Esophagus squamous epithelium (tissue), 5 donors: ENCODE measurements around the gene TNFRSF4. TPM values are rescaled to one million over a fixed set of nuclear protein-coding genes. Genes with fewer than 3 reads are reported as not detected.

Experiments used
- DNase-seq: peaks from one replicate; lab custom pipeline; 2025; lab: John Stamatoyannopoulos, UW
- H3K27ac ChIP-seq, 4 donors: fragments of 200-600 bp; sonication (generic); one replicate each; pipeline ENCODE4 v1.5.1; 2016 to 2019; ENCODE audit warnings: mild to moderate bottlenecking in 1 of 4
- H3K27me3 ChIP-seq, 4 donors: fragments of 200-600 bp; sonication (generic); 1 replicate in 3 of 4; 2 replicates in 1 of 4; pipeline versions ENCODE4 v1.5.1 to v1.6.0; 2017 to 2021; ENCODE audit warnings: antibody characterized with exemption in 1 of 4
- H3K36me3 ChIP-seq, 3 donors: fragments of 200-600 bp; sonication (generic); one replicate each; pipeline ENCODE4 v1.5.1; 2016 to 2019
- H3K4me1 ChIP-seq, 3 donors: fragments of 200-600 bp; sonication (generic); one replicate each; pipeline ENCODE4 v1.5.1; 2017 to 2019
- H3K4me3 ChIP-seq, 4 donors: fragments of 200-600 bp; sonication (generic); 1 replicate in 3 of 4; 2 replicates in 1 of 4; pipeline ENCODE4 v1.5.1; 2016 to 2019; ENCODE audit warnings: mild to moderate bottlenecking in 2 of 4, moderate library complexity in 1 of 4
- H3K9me3 ChIP-seq, 3 donors: fragments of 200-600 bp; sonication (generic); one replicate each; pipeline ENCODE4 v1.5.1; 2016 to 2019
- POLR2A ChIP-seq, 4 donors: fragments of 450-650 bp; IDR thresholded peaks; one replicate each; pipeline ENCODE4 v1.6.1; 2017; ENCODE audit warnings: antibody characterized with exemption in 4 of 4, mild to moderate bottlenecking in 4 of 4, moderate library complexity in 3 of 4
- WGBS, 2 donors: methylation state at CpG; one replicate each; pipeline ENCODE4 v1.1.5; 2018; 5-methylcytosine and 5-hydroxymethylcytosine counted together
- intact Hi-C: fragments of 100-400 bp; cut with DNase I; formaldehyde crosslinking; loops from one replicate; pipeline ENCODE4 v1.15.0; 2022
- total RNA-seq, 4 donors: library from RNA; depleted of rRNA; stranded (reverse); fragments of >200 nt; gene quantifications; one replicate each; pipeline ENCODE4 v1.1.0, GENCODE V29; 2016
- TF ChIP-seq, protein P1 (sequence below), 6 experiments: fragments of 450-650 bp in 4 of 6; fragments of 200-600 bp in 2 of 6; sonication (generic) in 2 of 6; IDR thresholded peaks; one replicate each; pipeline ENCODE4 v1.5.1; 2016 to 2019; ENCODE audit warnings: antibody characterized with exemption in 6 of 6, mild to moderate bottlenecking in 4 of 6, moderate library complexity in 4 of 6
- donor health status: DM: yes; HTN: yes; CAD: no.

TNFRSF4 gene
- total RNA-seq, 4 donors from 2014 or later, result 0.40 to 1.3 (median 0.57) TPM; not detected in 1

DNA sequence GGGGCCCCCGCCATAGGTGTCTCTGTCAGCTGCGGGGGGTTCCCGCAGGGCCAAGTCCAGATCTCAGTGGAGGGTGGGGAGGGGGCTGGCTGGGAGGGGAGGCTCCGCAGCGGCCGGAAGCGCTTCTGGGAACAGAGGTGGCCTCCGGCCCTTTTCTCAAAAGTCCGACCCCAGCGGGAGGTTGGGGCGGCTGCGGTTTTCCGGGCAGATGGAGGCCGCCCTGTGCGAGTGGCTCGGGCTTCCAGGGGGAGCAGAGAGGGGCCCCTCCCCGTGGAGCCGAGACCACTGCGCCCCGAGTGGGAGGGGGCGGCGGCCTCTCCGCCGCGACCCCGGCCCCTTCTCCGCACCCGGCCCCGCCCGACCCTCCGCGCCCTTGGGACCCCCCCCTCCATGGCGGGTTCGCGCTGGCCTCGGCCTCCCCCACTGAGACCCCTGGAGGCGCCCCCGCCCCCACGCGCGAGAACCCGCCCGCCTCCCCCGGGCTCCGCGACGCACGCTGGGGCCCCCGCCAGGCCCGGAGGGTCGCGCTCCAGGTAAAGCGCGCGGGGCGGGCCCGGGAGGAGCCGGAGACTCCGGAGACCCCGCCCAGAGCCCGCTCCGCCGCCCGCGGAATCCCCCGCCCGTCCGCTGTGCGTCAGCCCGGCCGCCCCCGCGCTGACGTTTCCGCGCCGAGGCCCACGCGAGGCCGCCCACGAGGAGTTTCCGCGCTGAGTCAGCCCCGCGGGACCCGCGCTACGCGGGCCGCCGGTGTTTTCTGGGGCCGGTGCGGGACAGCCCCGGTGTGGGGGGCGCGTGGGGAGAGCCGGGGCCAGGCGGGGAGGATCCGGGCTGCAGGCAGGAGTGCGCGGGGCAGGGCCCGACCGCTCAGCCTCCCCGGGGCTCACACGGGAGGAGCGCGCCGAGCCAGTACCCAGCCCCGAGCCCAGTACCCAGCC, 12.8 kb downstream of the TNFRSF4 start:
- H3K36me3 ChIP-seq, result no peaks in the 10 kb centered on the region
- H3K4me1 ChIP-seq, result peaks cover 11 to 41% (median 15%) of the 10 kb centered on the region in 3 donors
- no peaks in the 10 kb centered on the region for H3K9me3 ChIP-seq
- H3K27ac ChIP-seq, result peak overlapping the region in 3 of 4 donors; percentile 43 to 69 (median 57)
- no peak for DNase-seq
- WGBS, 2 donors, result 4% methylated on average over 23 of the region's 109 CpGs; no CpG with 5 or more reads in 1 of the 2 donors
- H3K27me3 ChIP-seq, result peaks cover 0 to 55% (median 2%) of the 10 kb centered on the region in 4 donors
- peak in 1 of 4 donors; percentile 48 for TF ChIP-seq POLR2A (IDR thresholded peaks at IDR 0.05)
- TF ChIP-seq, protein P1, sequence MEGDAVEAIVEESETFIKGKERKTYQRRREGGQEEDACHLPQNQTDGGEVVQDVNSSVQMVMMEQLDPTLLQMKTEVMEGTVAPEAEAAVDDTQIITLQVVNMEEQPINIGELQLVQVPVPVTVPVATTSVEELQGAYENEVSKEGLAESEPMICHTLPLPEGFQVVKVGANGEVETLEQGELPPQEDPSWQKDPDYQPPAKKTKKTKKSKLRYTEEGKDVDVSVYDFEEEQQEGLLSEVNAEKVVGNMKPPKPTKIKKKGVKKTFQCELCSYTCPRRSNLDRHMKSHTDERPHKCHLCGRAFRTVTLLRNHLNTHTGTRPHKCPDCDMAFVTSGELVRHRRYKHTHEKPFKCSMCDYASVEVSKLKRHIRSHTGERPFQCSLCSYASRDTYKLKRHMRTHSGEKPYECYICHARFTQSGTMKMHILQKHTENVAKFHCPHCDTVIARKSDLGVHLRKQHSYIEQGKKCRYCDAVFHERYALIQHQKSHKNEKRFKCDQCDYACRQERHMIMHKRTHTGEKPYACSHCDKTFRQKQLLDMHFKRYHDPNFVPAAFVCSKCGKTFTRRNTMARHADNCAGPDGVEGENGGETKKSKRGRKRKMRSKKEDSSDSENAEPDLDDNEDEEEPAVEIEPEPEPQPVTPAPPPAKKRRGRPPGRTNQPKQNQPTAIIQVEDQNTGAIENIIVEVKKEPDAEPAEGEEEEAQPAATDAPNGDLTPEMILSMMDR (IDR thresholded peaks at IDR 0.05), result no peak
- intact Hi-C loops, result no loop called here
- H3K4me3 ChIP-seq, result peak overlapping the region; percentile 35 to 69 (median 52)

DNA sequence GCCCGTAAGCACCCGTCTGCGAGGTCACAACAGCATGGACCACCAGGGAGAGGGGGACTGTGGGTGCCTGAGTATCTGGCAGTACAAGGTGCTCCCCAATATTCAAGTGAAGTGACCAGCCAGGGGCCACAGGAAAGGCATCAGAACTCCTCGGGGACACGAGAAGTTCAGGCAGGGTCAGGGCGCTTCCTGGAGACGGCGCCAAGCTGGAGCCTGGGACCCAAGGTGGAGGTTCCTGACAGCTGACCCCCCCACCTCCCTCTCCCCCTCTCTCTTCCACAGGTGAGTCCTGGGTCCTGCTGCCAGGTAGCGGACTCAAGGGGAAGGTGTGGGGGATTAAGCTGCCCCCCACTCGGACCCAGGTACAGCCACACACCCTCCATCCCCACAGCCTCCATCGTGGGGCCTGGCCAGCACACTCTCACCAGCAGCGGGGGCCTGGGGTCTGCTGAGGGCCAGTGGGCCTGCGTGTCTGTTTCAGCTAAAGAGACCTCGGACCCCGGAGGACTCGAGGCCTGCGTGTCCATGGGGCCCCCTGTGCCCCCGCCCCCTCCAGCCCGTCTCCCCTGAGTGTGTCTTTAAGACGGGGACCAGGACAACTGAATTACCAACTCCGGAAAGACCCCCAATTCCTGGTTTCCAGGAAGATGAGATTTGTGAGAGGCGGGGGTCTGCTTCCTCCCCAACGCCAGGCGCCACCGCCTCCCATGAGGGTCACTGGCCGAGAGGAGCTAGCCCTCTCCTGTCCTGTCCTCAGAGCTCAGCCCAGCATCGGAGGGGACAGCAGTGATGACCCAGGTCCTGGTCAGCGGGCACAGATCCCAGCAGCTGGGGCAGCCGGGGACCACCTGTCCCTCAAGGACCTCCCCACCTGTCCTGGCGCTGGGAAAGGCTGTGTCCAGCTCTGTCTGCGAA, 13.7 kb downstream of the TNFRSF4 start:
- no peaks in the 10 kb centered on the region for H3K36me3 ChIP-seq
- H3K27ac ChIP-seq, result no peak overlapping the region
- intact Hi-C loops, result no loop called here
- no peak for TF ChIP-seq POLR2A (IDR thresholded peaks at IDR 0.05)
- TF ChIP-seq, protein P1 (IDR thresholded peaks at IDR 0.05), result no peak
- 67 to 87% methylated on average over 1 to 3 of the region's 31 CpGs for WGBS, 2 donors
- peak overlapping the region in 2 of 4 donors; percentile 58 to 69 for H3K4me3 ChIP-seq
- H3K27me3 ChIP-seq, result peaks cover 0 to 45% (median 2%) of the 10 kb centered on the region in 4 donors
- H3K4me1 ChIP-seq, result peaks cover 7 to 31% (median 9%) of the 10 kb centered on the region in 3 donors
- DNase-seq, result no peak
- no peaks in the 10 kb centered on the region for H3K9me3 ChIP-seq

DNA sequence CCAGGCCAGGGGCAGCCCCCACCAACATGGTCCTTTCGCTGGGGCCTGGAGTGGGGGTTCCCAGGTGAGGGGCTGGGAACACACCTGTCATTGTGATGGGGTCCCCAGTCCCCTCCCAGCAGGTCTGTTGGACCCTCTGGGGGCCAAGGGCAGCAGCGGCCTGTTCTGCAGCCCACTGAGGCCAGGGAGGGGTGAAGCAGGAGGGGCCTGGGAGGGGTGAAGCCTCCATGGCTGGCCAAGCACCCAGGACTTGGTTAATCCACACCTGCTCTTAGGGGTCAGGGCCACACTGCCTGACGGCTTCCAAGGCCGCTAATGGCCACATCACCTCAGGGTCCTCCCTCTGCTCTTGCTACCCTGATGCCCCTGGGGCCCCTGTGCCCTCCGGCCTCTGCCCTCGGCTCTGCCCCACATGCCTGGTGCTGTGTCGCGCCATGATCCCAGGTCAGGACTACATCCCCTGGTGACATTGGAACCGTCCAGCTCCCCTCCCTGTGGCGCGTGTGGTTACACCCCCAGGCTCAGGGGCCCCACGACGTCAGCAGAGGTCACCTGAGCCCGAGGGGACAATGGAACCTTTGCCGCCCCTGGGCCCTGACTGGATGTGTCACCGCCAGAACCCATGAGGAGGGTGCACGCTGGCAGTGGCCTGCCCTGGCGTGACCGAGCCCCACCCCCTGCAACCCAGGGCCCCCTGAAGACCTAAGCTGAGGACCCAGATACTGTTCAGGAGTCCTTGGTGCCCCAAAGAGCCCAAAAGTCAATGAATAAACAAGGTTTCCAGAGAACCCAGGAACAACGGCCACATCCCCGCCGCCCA, 14.6 kb downstream of the TNFRSF4 start:
- intact Hi-C loops, result no loop called here
- TF ChIP-seq POLR2A (IDR thresholded peaks at IDR 0.05), result no peak
- 83 to 90% methylated on average over 4 to 6 of the region's 22 CpGs for whole genome bisulfite sequencing, 2 donors
- no peak overlapping the region for H3K27ac ChIP-seq
- peaks cover 0 to 38% (median 2%) of the 10 kb centered on the region in 4 donors for H3K27me3 ChIP-seq
- no peak overlapping the region for H3K4me3 ChIP-seq
- peaks cover 7 to 27% (median 9%) of the 10 kb centered on the region in 3 donors for H3K4me1 ChIP-seq
- no peak for DNase-seq
- H3K9me3 ChIP-seq, result peaks cover 0 to 7% (median 0%) of the 10 kb centered on the region in 3 donors
- no peaks in the 10 kb centered on the region for H3K36me3 ChIP-seq

DNA sequence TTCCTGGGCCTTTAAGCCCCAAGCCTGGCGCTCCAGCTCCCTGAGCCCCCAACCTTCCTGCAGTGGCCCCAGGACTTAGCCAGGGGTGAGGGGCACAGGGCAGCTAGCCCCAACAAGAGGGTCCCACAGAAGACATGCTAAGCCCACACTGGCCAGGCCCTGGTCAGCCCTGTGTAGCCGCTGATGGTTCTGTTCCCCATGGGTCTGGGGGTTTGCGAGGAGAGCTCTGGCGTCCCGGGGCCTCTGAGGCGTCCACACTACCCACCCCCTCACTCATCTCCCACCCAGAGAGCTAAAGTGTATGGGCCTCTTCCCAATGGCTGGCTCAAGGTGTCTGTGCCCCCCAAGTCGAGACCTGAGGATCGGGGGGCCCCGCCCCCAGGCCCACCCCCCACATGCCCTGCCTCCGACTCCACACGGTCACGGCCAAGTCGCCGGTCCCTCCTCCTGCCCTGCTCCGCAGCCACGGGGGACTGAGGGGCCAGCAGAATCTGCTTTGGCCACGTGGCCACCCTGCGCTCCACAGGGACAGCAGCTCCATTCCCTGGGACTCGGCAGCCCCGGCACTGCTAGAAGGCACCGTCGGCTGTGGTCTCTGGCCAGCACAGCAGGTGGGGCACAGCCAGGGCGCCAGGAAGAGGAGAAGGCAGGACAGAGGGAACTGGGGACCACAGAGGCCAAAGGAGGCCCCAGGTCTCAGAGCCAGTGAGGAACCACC, 15.4 kb downstream of the TNFRSF4 start:
- peaks cover 0 to 7% (median 0%) of the 10 kb centered on the region in 3 donors for H3K9me3 ChIP-seq
- intact Hi-C loops, result no loop called here
- WGBS, 2 donors, result no CpG with 5 or more reads among the region's 23 CpGs
- H3K4me1 ChIP-seq, result peaks cover 7 to 26% (median 9%) of the 10 kb centered on the region in 3 donors
- H3K36me3 ChIP-seq, result no peaks in the 10 kb centered on the region
- H3K27ac ChIP-seq, result no peak overlapping the region
- no peak overlapping the region for H3K4me3 ChIP-seq
- DNase-seq, result no peak
- TF ChIP-seq POLR2A (IDR thresholded peaks at IDR 0.05), result no peak
- TF ChIP-seq, protein P1 (IDR thresholded peaks at IDR 0.05), result no peak
- H3K27me3 ChIP-seq, result peaks cover 0 to 31% (median 2%) of the 10 kb centered on the region in 4 donors
